HL-60/S4 treated with retinoic acid at 250 ng/mL for 4 days and 3 days (cell line): ENCODE data around the gene PRICKLE3.

Experiments used
- in situ Hi-C: fragments of 300-500 bp; cut with MboI; formaldehyde crosslinking; loops from 2 replicates; pipeline ENCODE4 v1.7.0; 2022; ENCODE audit warnings: low sequenced_read_pairs

PRICKLE3 gene

GRCh38 chrX:49208399-49208798 is 22.2 kb upstream of the PRICKLE3 start:
- in situ Hi-C loops, result no loop called here

- in situ Hi-C loops, result no loop called here
Observed at GRCh38 chrX:49206543-49206942, 20.4 kb upstream of the PRICKLE3 start.

GRCh38 chrX:49205443-49205842 is 19.3 kb upstream of the PRICKLE3 start:
- in situ Hi-C loops, result no loop called here

GRCh38 chrX:49204709-49205108 is 18.5 kb upstream of the PRICKLE3 start:
- in situ Hi-C loops, result no loop called here

GRCh38 chrX:49204017-49204416 is 17.8 kb upstream of the PRICKLE3 start:
- in situ Hi-C loops, result no loop called here

GRCh38 chrX:49203536-49203935 is 17.4 kb upstream of the PRICKLE3 start:
- in situ Hi-C loops, result no loop called here

- in situ Hi-C loops, result no loop called here
Observed at GRCh38 chrX:49202022-49202421, 15.8 kb upstream of the PRICKLE3 start.

- in situ Hi-C loops, result no loop called here
Observed at GRCh38 chrX:49199906-49200771, 14.0 kb upstream of the PRICKLE3 start, which contains the start of gene SYP. SYP (minus strand) TSS chrX:49200193; CDS start chrX:49200186, 7 bp downstream.

- in situ Hi-C loops, result no loop called here
Observed at GRCh38 chrX:49199315-49199595, 13.1 kb upstream of the PRICKLE3 start.

GRCh38 chrX:49198540-49199314 is 12.6 kb upstream of the PRICKLE3 start:
- in situ Hi-C loops, result no loop called here

- in situ Hi-C loops, result no loop called here
Observed at GRCh38 chrX:49197543-49198087, 11.4 kb upstream of the PRICKLE3 start.

GRCh38 chrX:49193542-49193964 is 7.4 kb upstream of the PRICKLE3 start:
- in situ Hi-C loops, result no loop called here

- in situ Hi-C loops, result no loop called here
Observed at GRCh38 chrX:49192722-49193328, 6.7 kb upstream of the PRICKLE3 start.

GRCh38 chrX:49191574-49192011 is 5.4 kb upstream of the PRICKLE3 start:
- in situ Hi-C loops, result no loop called here

GRCh38 chrX:49190821-49191573 is 4.8 kb upstream of the PRICKLE3 start:
- in situ Hi-C loops, result no loop called here

- in situ Hi-C loops, result no loop called here
Observed at GRCh38 chrX:49189606-49190005, 3.4 kb upstream of the PRICKLE3 start.

- in situ Hi-C loops, result no loop called here
Observed at GRCh38 chrX:49188468-49189076, 2.4 kb upstream of the PRICKLE3 start.

GRCh38 chrX:49187526-49187925 is 1.4 kb upstream of the PRICKLE3 start:
- in situ Hi-C loops, result no loop called here

GRCh38 chrX:49187028-49187394 is 838 bp upstream of the PRICKLE3 start:
- in situ Hi-C loops, result no loop called here
